Measurements from ENCODE around the gene FKBP6.
"Not testable (repeated sequence)": the region's sequence is repeated elsewhere in the genome, so short reads cannot be mapped to it uniquely, and the experiment has no call there.

Gene FKBP6

GRCh38 chr7:73324081-73324845, 3.7 kb upstream of the FKBP6 start:
- peak; percentile 39 for DNase-seq

- DNase-seq = not testable (repeated sequence)
Measured at GRCh38 chr7:73325424-73325823, 2.5 kb upstream of the FKBP6 start.

GRCh38 chr7:73327449-73327848, 512 bp upstream of the FKBP6 start:
- DNase-seq = not testable (repeated sequence)

- DNase-seq = no peak
Measured at GRCh38 chr7:73328696-73329095, 735 bp downstream of the FKBP6 start.

GRCh38 chr7:73329861-73330581, 2.1 kb downstream of the FKBP6 start:
- no peak for DNase-seq

- DNase-seq = no peak
Measured at GRCh38 chr7:73330772-73331171, 2.8 kb downstream of the FKBP6 start.

- DNase-seq = no peak
Measured at GRCh38 chr7:73332447-73332846, 4.5 kb downstream of the FKBP6 start.

GRCh38 chr7:73338321-73338720, 10.4 kb downstream of the FKBP6 start:
- DNase-seq = no peak

GRCh38 chr7:73340514-73340913, 12.6 kb downstream of the FKBP6 start:
- no peak for DNase-seq

GRCh38 chr7:73341877-73342276, 13.9 kb downstream of the FKBP6 start:
- DNase-seq = no peak

GRCh38 chr7:73342645-73343044, 14.7 kb downstream of the FKBP6 start:
- no peak for DNase-seq

- no peak for DNase-seq
Measured at GRCh38 chr7:73343671-73344380, 15.9 kb downstream of the FKBP6 start.

GRCh38 chr7:73345538-73345937, 17.6 kb downstream of the FKBP6 start:
- no peak for DNase-seq

- no peak for DNase-seq
Measured at GRCh38 chr7:73345951-73346350, 18.0 kb downstream of the FKBP6 start.

GRCh38 chr7:73349763-73350162, 21.8 kb downstream of the FKBP6 start:
- DNase-seq = no peak

GRCh38 chr7:73350306-73351068, 22.5 kb downstream of the FKBP6 start:
- no peak for DNase-seq

GRCh38 chr7:73351447-73352167, 23.6 kb downstream of the FKBP6 start:
- DNase-seq = no peak

- DNase-seq = no peak
Measured at GRCh38 chr7:73352784-73353183, 24.8 kb downstream of the FKBP6 start.

GRCh38 chr7:73353243-73353642, 25.3 kb downstream of the FKBP6 start:
- no peak for DNase-seq

GRCh38 chr7:73354196-73354595, 26.2 kb downstream of the FKBP6 start:
- no peak for DNase-seq

GRCh38 chr7:73354821-73355220, 26.9 kb downstream of the FKBP6 start:
- DNase-seq = no peak

GRCh38 chr7:73356159-73356558, 28.2 kb downstream of the FKBP6 start:
- DNase-seq = no peak

Data from activated effector memory CD4-positive, alpha-beta T cell treated with Interleukin-2 at 50 U/mL for 16 hours (primary cell).